DOHH2 (cell line): Measurements from ENCODE around the gene ZNF658.
A peak's percentile ranks its signal among the peaks of the same experiment; 100 is the strongest.
"Not testable (repeated sequence)": the region's sequence is repeated elsewhere in the genome, so short reads cannot be mapped to it uniquely, and the experiment has no call there.

Source experiments
- H3F3A ChIP-seq: fragments of 200-600 bp; sonication (generic), shearing (Covaris generic); 2 replicates; pipeline ENCODE4 v1.6.0; 2016; ENCODE audit warnings: antibody characterized with exemption, mild to moderate bottlenecking; ENCODE audit not compliant: control insufficient read depth, insufficient read depth
- H3K27ac ChIP-seq: fragments of 200-600 bp; sonication (generic); 2 replicates; pipeline ENCODE4 v1.5.1; 2014; ENCODE audit warnings: low read depth, mild to moderate bottlenecking, low read length, moderate library complexity
- H3K27me3 ChIP-seq: fragments of 200-600 bp; sonication (generic); 2 replicates; pipeline ENCODE4 v1.6.1; 2014; ENCODE audit warnings: mild to moderate bottlenecking, low read length, mixed read lengths; ENCODE audit not compliant: control insufficient read depth
- H3K36me3 ChIP-seq: fragments of 200-600 bp; sonication (generic); 2 replicates; pipeline ENCODE4 v1.6.1; 2014; ENCODE audit warnings: mild to moderate bottlenecking, low read length, moderate library complexity, mixed read lengths; ENCODE audit not compliant: control insufficient read depth
- H3K4me1 ChIP-seq: fragments of 200-600 bp; sonication (generic); 2 replicates; pipeline ENCODE4 v1.6.1; 2014; ENCODE audit warnings: mild to moderate bottlenecking, low read length, mixed read lengths; ENCODE audit not compliant: control insufficient read depth
- H3K4me2 ChIP-seq: fragments of 200-600 bp; sonication (generic); 2 replicates; pipeline ENCODE4 v1.6.0; 2014; ENCODE audit warnings: mild to moderate bottlenecking, low read length, moderate library complexity
- H3K4me3 ChIP-seq: fragments of 200-600 bp; sonication (generic); 2 replicates; pipeline ENCODE4 v1.5.1; 2014; ENCODE audit warnings: mild to moderate bottlenecking, low read length, mixed read lengths
- H3K79me2 ChIP-seq: fragments of 200-600 bp; sonication (generic); 2 replicates; pipeline ENCODE4 v1.6.1; 2014; ENCODE audit warnings: mild to moderate bottlenecking, low read length, mixed read lengths; ENCODE audit not compliant: control insufficient read depth
- H3K9me2 ChIP-seq: fragments of 200-600 bp; sonication (generic); replicated peaks from 2 replicates; pipeline ENCODE4 v1.6.1; 2014; ENCODE audit warnings: mild to moderate bottlenecking, low read length, mixed read lengths; ENCODE audit not compliant: control insufficient read depth
- H3K9me3 ChIP-seq: fragments of 200-600 bp; sonication (generic); 2 replicates; pipeline ENCODE4 v1.6.1; 2014; ENCODE audit warnings: antibody characterized with exemption, low read length, mixed read lengths; ENCODE audit not compliant: control insufficient read depth, insufficient read depth
- H4K20me1 ChIP-seq: fragments of 200-600 bp; sonication (generic); 2 replicates; pipeline ENCODE4 v1.6.0; 2014; ENCODE audit warnings: low read depth, mild to moderate bottlenecking, antibody characterized with exemption, low read length, moderate library complexity; ENCODE audit not compliant: control insufficient read depth, insufficient read depth

The ZNF658 gene

DNA sequence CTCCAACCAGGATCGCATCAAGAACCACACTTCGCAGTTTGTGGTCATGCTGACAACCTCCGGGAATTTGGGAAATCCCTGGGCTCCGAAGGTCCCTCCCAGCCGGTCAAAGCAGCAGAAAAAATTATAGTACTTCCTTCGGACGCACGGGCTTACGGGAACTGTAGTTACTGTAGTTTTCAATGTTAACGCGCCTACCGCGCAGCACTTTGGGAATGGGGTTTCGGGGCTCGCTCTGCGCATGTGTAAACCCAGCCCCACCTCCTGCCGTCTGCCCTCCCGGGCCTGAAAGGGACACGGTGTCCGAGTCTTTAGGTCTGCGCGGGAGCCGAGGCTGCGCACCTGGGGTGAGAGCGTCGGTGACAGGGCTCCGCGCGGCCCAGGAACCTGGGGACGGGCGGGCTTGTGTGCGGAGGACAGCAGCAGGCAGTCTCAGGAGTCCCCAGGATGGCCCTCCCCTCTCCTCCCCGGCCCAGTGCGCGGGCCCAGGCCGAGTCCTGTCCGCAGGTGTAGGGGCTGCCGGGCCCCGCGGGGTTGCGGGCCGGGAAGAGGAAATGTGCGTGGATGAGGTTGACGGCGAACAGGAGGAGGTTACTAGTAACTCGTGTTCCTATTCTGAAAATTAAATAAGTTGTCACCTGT lies at the start of gene ZNF658:
Gene ZNF658 (plus strand): TSS at position 236 of the 642 bp plus-strand sequence. CDS start 2,837 bp downstream, outside the sequence.
- not testable (repeated sequence) for H3K27ac ChIP-seq, H3K27me3 ChIP-seq, H3K79me2 ChIP-seq, H3K9me3 ChIP-seq, H3K9me2 ChIP-seq, H3K36me3 ChIP-seq, H4K20me1 ChIP-seq, H3F3A ChIP-seq, H3K4me1 ChIP-seq
- Histone ChIP-seq H3K4me2 (peak within 1 kb of the TSS; percentile 51), H3K4me3 (peak within 1 kb of the TSS; percentile 62)

DNA sequence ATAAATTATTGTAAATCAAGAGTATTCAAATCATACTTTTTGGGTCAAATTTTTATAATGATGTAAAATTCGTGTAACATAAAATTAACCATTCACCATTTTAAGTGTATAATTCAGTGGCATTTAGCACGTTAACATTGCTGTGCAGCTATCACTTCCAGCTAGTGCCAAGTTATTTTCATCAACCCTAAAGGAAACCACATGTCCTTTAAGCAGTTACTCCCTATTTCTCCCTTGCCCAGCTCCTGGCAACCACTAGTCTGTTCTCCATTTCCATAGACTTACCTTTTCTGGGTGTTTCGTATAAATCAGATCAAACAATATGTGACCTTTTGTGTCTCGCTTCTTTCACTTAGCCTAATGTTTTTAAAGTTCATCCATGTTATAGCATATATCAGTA lies 38.8 kb upstream of the ZNF658 start:
- not testable (repeated sequence) for H3K9me2 ChIP-seq, H3K4me3 ChIP-seq, H3K79me2 ChIP-seq, H4K20me1 ChIP-seq, H3K4me2 ChIP-seq, H3K4me1 ChIP-seq, H3K27me3 ChIP-seq, H3K27ac ChIP-seq, H3F3A ChIP-seq, H3K36me3 ChIP-seq, H3K9me3 ChIP-seq

DNA sequence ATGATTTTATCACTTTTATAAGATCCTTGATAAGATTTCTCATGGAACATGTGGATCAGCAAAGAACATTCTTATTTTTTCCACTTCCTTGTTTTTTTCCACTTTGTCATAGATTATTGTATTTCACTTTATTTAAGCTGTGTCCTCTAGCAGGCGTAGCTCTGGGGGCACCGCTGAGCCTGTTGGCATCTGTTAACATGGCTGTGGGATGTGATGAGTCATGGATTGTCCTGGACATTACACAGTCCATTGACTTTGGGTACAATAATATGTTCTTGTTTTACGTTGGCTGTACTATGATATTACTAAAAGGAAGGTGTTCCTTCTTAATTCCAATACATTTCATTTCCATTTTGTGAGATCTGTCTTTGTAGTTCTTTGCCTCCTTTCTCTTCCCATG lies 31.9 kb upstream of the ZNF658 start:
- H3K4me1 ChIP-seq, H4K20me1 ChIP-seq, H3K4me3 ChIP-seq, H3K4me2 ChIP-seq, H3K9me2 ChIP-seq, H3K27ac ChIP-seq, H3F3A ChIP-seq, H3K27me3 ChIP-seq, H3K9me3 ChIP-seq, H3K36me3 ChIP-seq, H3K79me2 ChIP-seq: not testable (repeated sequence)

DNA sequence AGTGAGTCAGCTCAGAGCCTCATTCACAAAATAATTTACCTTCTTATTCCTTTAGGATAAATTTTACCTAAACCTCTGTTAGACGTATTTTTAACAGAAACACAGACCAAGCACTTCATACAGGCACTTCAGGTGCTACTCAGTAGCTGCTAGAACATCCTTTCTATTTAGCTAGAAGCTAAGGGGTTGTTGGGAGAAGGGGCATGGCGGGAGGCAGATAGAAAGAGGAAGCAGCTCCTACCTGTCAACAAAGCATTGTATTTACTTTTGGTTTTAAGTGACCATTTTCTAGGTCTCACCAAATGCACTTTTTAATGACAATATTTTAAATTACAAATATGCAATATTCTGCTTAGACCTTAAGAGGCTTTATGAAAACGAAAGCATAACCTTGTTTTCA lies 19.9 kb upstream of the ZNF658 start:
- not testable (repeated sequence) for H3K4me2 ChIP-seq

DNA sequence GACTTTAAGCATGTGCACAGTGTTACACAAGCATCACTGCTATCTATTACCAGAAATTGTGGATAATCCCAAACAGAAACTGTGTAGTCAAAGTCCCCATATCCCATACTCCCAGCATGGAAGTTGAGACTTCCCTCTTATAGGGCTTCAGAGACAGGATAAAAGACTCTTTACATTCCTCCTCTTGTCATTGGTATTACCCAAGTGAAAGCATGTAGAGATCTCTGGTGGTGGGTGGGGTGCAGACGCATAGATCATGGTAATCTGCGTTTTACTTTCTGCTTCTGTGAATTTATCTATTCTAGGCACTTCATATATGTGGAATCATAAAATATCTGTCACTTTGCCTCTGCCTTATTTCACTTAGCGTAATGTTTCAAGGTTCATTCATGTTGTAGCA lies 18.7 kb upstream of the ZNF658 start:
- not testable (repeated sequence) for H4K20me1 ChIP-seq, H3K27me3 ChIP-seq, H3K36me3 ChIP-seq, H3K9me2 ChIP-seq, H3K9me3 ChIP-seq, H3K4me2 ChIP-seq, H3K27ac ChIP-seq, H3K4me1 ChIP-seq, H3F3A ChIP-seq, H3K4me3 ChIP-seq, H3K79me2 ChIP-seq

More for the DNA sequence above, 19.9 kb upstream of the ZNF658 start:
- H3K4me3 ChIP-seq, H3K9me2 ChIP-seq, H3K79me2 ChIP-seq, H3K4me1 ChIP-seq, H3F3A ChIP-seq, H3K27me3 ChIP-seq, H4K20me1 ChIP-seq, H3K9me3 ChIP-seq, H3K36me3 ChIP-seq, H3K27ac ChIP-seq: not testable (repeated sequence)

DNA sequence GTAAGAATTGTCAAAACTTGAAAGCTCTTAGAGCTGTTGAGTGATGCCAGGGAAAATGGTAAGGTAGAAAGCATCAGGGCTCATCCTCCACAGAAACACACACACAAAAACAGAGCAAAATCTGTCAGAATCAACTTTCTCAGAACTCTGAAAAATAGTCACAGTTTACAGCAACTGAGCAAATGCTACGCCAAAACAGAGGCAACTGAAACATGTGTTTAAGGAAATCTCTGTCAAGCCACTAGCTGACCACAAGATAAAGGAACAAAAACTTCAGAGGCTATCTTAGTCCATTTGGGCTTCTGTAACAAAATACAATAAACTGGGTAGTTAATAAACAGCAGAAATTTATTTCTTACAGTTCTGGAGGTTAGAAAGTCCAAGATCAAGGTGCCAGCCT lies 10.2 kb upstream of the ZNF658 start:
- H3K27me3 ChIP-seq, H3K79me2 ChIP-seq, H3K9me3 ChIP-seq, H3K36me3 ChIP-seq, H3K4me3 ChIP-seq, H4K20me1 ChIP-seq, H3F3A ChIP-seq, H3K4me2 ChIP-seq, H3K27ac ChIP-seq, H3K9me2 ChIP-seq, H3K4me1 ChIP-seq: not testable (repeated sequence)

DNA sequence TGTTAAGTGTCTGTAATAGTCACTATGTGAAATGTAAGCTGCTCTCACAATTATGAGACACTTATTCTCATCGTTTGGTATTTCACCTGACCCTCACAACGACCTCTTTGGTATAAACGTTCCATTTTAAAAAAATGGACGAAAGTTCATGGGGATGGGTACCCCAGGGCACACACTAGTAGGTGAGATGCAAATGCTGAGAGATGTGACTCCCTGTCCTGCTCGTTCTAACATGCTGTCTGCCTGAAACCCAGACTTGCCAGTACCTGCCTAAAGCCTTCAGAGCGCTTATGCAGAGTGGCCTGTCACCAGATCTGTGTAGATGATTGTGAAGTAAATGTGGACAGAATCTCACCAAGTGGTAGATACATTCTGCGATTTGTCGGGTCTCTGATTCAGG lies 616 bp downstream of the ZNF658 start:
- not testable (repeated sequence) for H3K4me1 ChIP-seq, H3K36me3 ChIP-seq, H3K79me2 ChIP-seq, H3K9me3 ChIP-seq, H3K27me3 ChIP-seq, H3K27ac ChIP-seq, H3K9me2 ChIP-seq, H4K20me1 ChIP-seq, H3F3A ChIP-seq
- Histone ChIP-seq H3K4me2 (peak overlapping the region; percentile 51), H3K4me3 (peak overlapping the region; percentile 62)

DNA sequence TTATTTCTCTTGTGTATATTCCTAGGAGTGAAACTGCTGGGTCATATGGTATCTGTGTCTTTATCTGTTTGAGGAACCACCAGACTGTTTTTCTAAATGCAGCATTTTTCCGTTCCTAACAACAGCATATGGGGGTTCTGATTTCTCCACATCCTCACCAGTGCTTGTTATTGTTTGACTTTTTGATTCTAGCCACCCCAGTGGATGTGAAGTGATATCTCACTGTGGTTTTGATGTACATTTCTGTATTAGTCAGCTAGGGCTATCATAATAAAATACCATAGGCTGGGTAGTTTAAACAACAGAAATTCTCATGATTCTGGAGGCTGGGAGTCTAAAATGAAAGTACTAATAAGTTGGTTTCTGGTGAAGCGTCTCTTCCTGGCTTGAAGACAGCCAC lies 9.0 kb downstream of the ZNF658 start:
- not testable (repeated sequence) for H3K79me2 ChIP-seq, H3K9me2 ChIP-seq, H3K36me3 ChIP-seq, H3K27me3 ChIP-seq, H3K4me3 ChIP-seq, H3K4me1 ChIP-seq, H3K9me3 ChIP-seq, H4K20me1 ChIP-seq, H3F3A ChIP-seq, H3K27ac ChIP-seq, H3K4me2 ChIP-seq
